ENCODE data around the gene SNRNP25.

DNA sequence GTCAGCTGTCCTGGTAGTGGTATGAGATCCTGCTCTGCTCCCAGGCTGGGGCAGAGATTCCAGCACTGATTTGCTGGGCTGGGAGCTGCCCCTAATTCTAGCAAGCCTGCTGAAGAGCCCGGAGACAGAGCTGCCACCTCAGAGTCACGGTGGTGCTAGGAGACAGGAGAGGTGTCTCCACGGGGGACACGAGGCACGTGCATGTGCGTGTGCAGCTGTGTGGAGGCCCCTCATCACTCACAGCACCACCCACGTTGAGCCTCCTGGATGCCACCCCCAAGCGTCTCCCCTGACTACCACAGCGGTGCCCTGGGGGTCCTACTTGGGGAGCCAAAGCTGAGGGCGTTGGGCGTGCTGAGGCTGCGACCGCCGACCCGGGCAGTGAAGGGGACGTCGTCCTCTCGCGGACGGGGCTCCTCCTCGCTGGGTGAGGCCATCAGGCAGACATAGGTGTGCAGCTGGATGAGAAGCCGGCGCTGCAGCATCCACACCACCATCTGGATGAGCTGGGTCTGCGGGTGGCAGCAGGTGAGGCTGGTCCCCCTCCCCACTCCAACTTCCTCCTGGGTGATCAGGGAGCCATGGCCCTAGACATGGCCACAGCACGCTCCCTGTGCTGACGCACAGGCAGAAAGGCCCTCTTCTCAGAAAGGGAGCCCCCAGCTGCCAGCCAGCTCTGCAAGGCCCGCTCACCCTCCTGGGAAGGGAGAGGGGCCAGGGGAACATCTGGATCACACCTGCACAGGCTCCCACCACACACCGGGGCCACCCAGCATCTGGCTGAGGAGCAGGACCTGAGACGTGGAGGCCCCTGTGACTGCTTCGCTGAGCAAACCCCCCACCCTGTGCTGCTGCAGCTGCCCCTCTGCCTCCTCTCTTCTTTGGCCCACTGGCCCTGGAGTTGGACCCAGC is 36.0 kb downstream of the SNRNP25 start:
- TF ChIP-seq GATA2 (IDR thresholded peaks at IDR 0.05; ENCODE audit: low read depth, low read length) (no peak), GATA3 (IDR thresholded peaks at IDR 0.05; ENCODE audit: low read depth, low read length) (no peak)
